T-cell (primary cell): Measurements from ENCODE around the gene KCNA5. TPM values are rescaled to one million over a fixed set of nuclear protein-coding genes. Genes with fewer than 3 reads are reported as not detected.

ENCODE experiments used
- ATAC-seq, 4 experiments: fragments of 200-7000 bp in 3 of 4; fragments of 150-1000 bp in 1 of 4; cut with Tn5 transposase; replicated peaks in 1 of 4; 1 replicate in 3 of 4; 2 replicates in 1 of 4; pipeline ENCODE4 v1.10.0; 2021; ENCODE audit warnings: moderate library complexity in 3 of 4, mild to moderate bottlenecking in 2 of 4, moderate number of reproducible peaks in 1 of 4
- CTCF ChIA-PET, 2 donors: fragments of 300-600 bp; sonication (Branson Sonifier 250); formaldehyde crosslinking; loops; one replicate each; lab custom pipeline; 2022; ENCODE audit warnings: antibody characterized with exemption in 2 of 2; lab: Charles Lee
- POLR2A ChIA-PET, 2 donors: fragments of 300-600 bp; sonication (Branson Sonifier 250); formaldehyde crosslinking; loops; one replicate each; lab custom pipeline; 2022; ENCODE audit warnings: antibody characterized with exemption in 2 of 2; lab: Charles Lee
- DNase-seq, 35 experiments: peaks; one replicate each; pipeline versions ENCODE4 v3.0.0 to v3.0.0-alpha.2; 2013 to 2023
- H3K27ac ChIP-seq: one replicate; pipeline ENCODE4 v1.5.1; 2013; ENCODE audit warnings: low read length
- H3K27me3 ChIP-seq, 2 experiments: replicated peaks in 1 of 2; 1 replicate in 1 of 2; 2 replicates in 1 of 2; pipeline versions ENCODE4 v1.6.1 to v1.7.0; 2013; ENCODE audit warnings: low read length in 1 of 2, mixed read lengths in 1 of 2; ENCODE audit not compliant: control insufficient read depth in 2 of 2, insufficient read depth in 2 of 2; ENCODE audit errors: extremely low read depth in 1 of 2
- H3K36me3 ChIP-seq, 2 donors: 1 replicate in 1 of 2; 2 replicates in 1 of 2; pipeline versions ENCODE4 v1.6.1 to v1.7.0; 2013; ENCODE audit warnings: low read length in 1 of 2; ENCODE audit not compliant: control insufficient read depth in 2 of 2, insufficient read depth in 1 of 2; ENCODE audit errors: extremely low read depth in 1 of 2
- H3K4me1 ChIP-seq, 2 experiments: 1 replicate in 1 of 2; 2 replicates in 1 of 2; pipeline versions ENCODE4 v1.6.1 to v1.7.0; 2013; ENCODE audit warnings: low read length in 2 of 2, mixed read lengths in 1 of 2; ENCODE audit not compliant: insufficient read depth in 2 of 2, control insufficient read depth in 1 of 2; ENCODE audit errors: extremely low read depth in 1 of 2
- H3K4me3 ChIP-seq, 2 donors: 1 replicate in 1 of 2; 2 replicates in 1 of 2; pipeline versions ENCODE4 v1.5.1 to v1.7.0; 2013; ENCODE audit warnings: mild to moderate bottlenecking in 2 of 2, low read length in 1 of 2, moderate library complexity in 1 of 2; ENCODE audit not compliant: control insufficient read depth in 1 of 2; ENCODE audit errors: extremely low read depth in 1 of 2
- H3K9me3 ChIP-seq: 2 replicates; pipeline ENCODE4 v1.7.0; 2013
- H3K27ac Mint-ChIP-seq, 2 donors: one replicate each; pipeline ENCODE4 v1.8.0; 2020 to 2021; ENCODE audit warnings: mild to moderate bottlenecking in 2 of 2, mixed read lengths in 2 of 2
- H3K27me3 Mint-ChIP-seq, 2 donors: one replicate each; pipeline ENCODE4 v1.8.0; 2021 to 2022; ENCODE audit warnings: mixed read lengths in 2 of 2
- H3K36me3 Mint-ChIP-seq: one replicate; pipeline ENCODE4 v1.8.0; 2021; ENCODE audit warnings: mixed read lengths
- H3K4me1 Mint-ChIP-seq, 3 donors: one replicate each; pipeline ENCODE4 v1.8.0; 2020 to 2022; ENCODE audit warnings: mixed read lengths in 3 of 3, mild to moderate bottlenecking in 1 of 3
- H3K4me3 Mint-ChIP-seq, 3 donors: one replicate each; pipeline ENCODE4 v1.8.0; 2020 to 2022; ENCODE audit warnings: mild to moderate bottlenecking in 3 of 3, mixed read lengths in 3 of 3, moderate library complexity in 3 of 3
- H3K9me3 Mint-ChIP-seq, 3 donors: one replicate each; pipeline ENCODE4 v1.8.0; 2020 to 2022; ENCODE audit warnings: mixed read lengths in 3 of 3
- WGBS: methylation state at CpG from one replicate; pipeline ENCODE4 v1.1.5; 2013; ENCODE audit warnings: missing lambda C conversion rate; ENCODE audit not compliant: insufficient coverage; 5-methylcytosine and 5-hydroxymethylcytosine counted together
- total RNA-seq, 35 experiments: library from RNA in 6 of 35; stranded (reverse) in 6 of 35; fragments of 120-200 nt in 1 of 35; gene quantifications; one replicate each; pipeline versions ENCODE4 v1.2.1 to v1.2.4 and lab custom pipeline; 2013 to 2026

The KCNA5 gene
- total RNA-seq, 5 donors from 2014 or later (not counting 1 experiment from before 2014, with no cell fraction given): not detected

GRCh38 chr12:5083955-5084849 is 40.5 kb downstream of the KCNA5 start:
- ChIA-PET CTCF (interaction anchor here (0.6 to 0.8 kb wide), 3 partner anchors 62 to 228 kb away, joined by 3 read pairs; no protein-coding TSS in a partner anchor), POLR2A (no interaction called here)
- peak in 2 of 35 experiments; percentile 9 to 42 for DNase-seq
- H3K27me3 Mint-ChIP-seq: peaks cover 0 to 4% of the 10 kb centered on the region in 2 donors
- H3K36me3 ChIP-seq: no peaks in the 10 kb centered on the region
- H3K27me3 ChIP-seq: peaks cover 0 to 14% of the 10 kb centered on the region in 2 experiments
- no peak for ATAC-seq
- H3K27ac Mint-ChIP-seq: no peak overlapping the region
- no peaks in the 10 kb centered on the region for H3K9me3 ChIP-seq
- H3K4me3 Mint-ChIP-seq: no peak overlapping the region
- no peaks in the 10 kb centered on the region for H3K4me1 ChIP-seq
- 64% methylated on average over 2 of the region's 11 CpGs for WGBS
- no peaks in the 10 kb centered on the region for H3K4me1 Mint-ChIP-seq
- no peak overlapping the region for H3K27ac ChIP-seq
- H3K36me3 Mint-ChIP-seq: no peaks in the 10 kb centered on the region
- H3K9me3 Mint-ChIP-seq: no peaks in the 10 kb centered on the region
- no peak overlapping the region for H3K4me3 ChIP-seq

DNA sequence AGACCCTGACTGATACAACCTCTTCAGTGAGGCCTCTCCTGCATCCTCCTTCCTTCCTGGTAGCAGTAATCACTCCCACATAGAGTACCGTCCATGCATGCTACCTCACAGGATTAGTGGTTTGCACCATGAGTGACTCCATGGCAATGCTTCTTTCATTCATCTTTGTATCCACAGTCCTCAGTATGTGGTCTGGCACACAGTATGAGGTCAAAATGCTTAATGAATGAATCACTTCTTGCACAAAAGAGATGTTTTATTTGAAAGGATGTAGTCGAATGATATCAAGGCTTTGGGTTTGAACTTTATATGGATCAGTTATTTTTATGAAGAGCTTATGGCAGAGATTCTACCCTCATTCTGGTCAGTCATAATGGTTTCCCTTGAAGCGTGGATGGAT is 42.2 kb downstream of the KCNA5 start:
- Mint-ChIP-seq H3K36me3 (no peaks in the 10 kb centered on the region), H3K9me3 (no peaks in the 10 kb centered on the region), H3K27me3 (peaks cover 2 to 6% of the 10 kb centered on the region in 2 donors), H3K4me3 (no peak overlapping the region), H3K4me1 (no peaks in the 10 kb centered on the region), H3K27ac (no peak overlapping the region)
- CTCF ChIA-PET: no interaction called here
- Histone ChIP-seq H3K27me3 (peaks cover 0 to 7% of the 10 kb centered on the region in 2 experiments), H3K4me3 (no peak overlapping the region), H3K4me1 (no peaks in the 10 kb centered on the region), H3K27ac (no peak overlapping the region), H3K36me3 (no peaks in the 10 kb centered on the region), H3K9me3 (no peaks in the 10 kb centered on the region)
- WGBS: no CpG with 5 or more reads among the region's 3 CpGs
- no peak for ATAC-seq
- POLR2A ChIA-PET: no interaction called here
- no peak for DNase-seq

DNA sequence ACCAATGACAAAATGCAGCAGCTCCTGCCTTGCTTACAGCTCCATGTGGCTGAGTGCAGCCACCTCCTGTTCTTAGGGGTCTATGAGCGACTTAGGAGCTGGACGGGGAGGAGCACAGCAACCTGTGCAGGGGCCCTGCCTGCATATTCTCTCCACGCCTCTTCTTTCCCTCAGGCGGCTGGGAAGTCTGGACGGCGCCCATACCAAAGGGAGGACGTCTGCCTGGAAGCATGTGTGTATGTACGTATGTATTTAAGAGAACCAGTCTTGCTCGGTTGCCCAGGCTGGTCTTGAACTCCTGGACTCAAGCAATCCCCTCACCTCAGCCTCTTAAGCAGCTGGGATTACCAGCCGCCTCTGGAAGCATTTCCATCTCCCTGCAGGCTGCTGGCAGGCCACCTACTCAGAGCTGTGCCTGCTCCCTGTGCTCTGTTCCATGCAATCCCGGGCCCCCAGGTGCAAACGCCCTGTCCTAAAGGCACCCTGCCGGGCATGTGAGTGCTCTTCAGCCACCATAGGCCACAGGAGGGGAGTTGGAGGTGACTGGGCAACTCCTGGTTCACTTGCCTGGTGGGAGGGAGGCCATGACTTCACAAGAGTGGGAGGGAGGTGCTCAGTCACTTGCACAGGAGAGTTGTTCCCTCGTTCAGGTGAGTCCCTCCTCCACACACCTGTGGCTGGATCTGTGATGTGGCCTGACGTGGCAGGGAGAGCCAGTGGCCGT is 44.3 kb downstream of the KCNA5 start:
- H3K9me3 ChIP-seq: no peaks in the 10 kb centered on the region
- H3K36me3 Mint-ChIP-seq: no peaks in the 10 kb centered on the region
- DNase-seq: no peak
- H3K4me1 ChIP-seq: no peaks in the 10 kb centered on the region
- no peak overlapping the region for H3K27ac Mint-ChIP-seq
- H3K36me3 ChIP-seq: no peaks in the 10 kb centered on the region
- CTCF ChIA-PET: no interaction called here
- no peak overlapping the region for H3K4me3 ChIP-seq
- POLR2A ChIA-PET: no interaction called here
- H3K4me3 Mint-ChIP-seq: no peak overlapping the region
- H3K27ac ChIP-seq: no peak overlapping the region
- 50% methylated on average over 4 of the region's 16 CpGs for WGBS
- peaks cover 6 to 12% of the 10 kb centered on the region in 2 donors for H3K27me3 Mint-ChIP-seq
- no peaks in the 10 kb centered on the region for H3K4me1 Mint-ChIP-seq
- ATAC-seq: no peak
- H3K9me3 Mint-ChIP-seq: no peaks in the 10 kb centered on the region
- peaks cover 0 to 7% of the 10 kb centered on the region in 2 experiments for H3K27me3 ChIP-seq

GRCh38 chr12:5088586-5089264 is 45.0 kb downstream of the KCNA5 start:
- Mint-ChIP-seq H3K4me3 (no peak overlapping the region), H3K27me3 (peaks cover 6 to 13% of the 10 kb centered on the region in 2 donors), H3K27ac (no peak overlapping the region), H3K9me3 (no peaks in the 10 kb centered on the region), H3K36me3 (no peaks in the 10 kb centered on the region), H3K4me1 (no peaks in the 10 kb centered on the region)
- DNase-seq (no peak), ATAC-seq (peak in 1 of 4 experiments; percentile 33)
- ChIA-PET CTCF (no interaction called here), POLR2A (no interaction called here)
- no peaks in the 10 kb centered on the region for H3K9me3 ChIP-seq
- H3K4me3 ChIP-seq: no peak overlapping the region
- no peaks in the 10 kb centered on the region for H3K36me3 ChIP-seq
- H3K4me1 ChIP-seq: no peaks in the 10 kb centered on the region
- H3K27ac ChIP-seq: no peak overlapping the region
- H3K27me3 ChIP-seq: peaks cover 0 to 7% of the 10 kb centered on the region in 2 experiments
- 81% methylated on average over 10 of the region's 18 CpGs for whole genome bisulfite sequencing

DNA sequence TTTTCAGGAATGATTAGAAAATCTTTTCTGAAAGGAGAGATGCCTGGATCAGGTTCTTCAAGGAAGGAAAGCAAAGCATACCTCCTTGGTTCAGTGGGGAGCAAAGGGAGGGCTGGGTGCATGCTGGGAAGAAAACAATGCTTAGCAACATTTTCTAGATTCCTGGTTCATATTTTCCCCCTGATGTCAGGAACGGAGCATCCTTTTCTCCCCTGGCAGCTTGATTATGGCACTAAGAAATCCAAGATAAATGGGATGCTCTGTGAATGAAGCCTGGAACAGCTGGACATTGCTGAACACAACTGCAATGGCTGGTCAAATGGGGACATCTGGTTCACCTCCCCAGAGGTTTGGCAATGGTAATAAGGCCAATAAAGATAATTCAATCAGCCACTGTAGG is 50.9 kb downstream of the KCNA5 start:
- POLR2A ChIA-PET: no interaction called here

GRCh38 chr12:5094986-5095385 is 51.3 kb downstream of the KCNA5 start:
- H3K27me3 Mint-ChIP-seq: peaks cover 22 to 23% of the 10 kb centered on the region in 2 donors
- DNase-seq (no peak), ATAC-seq (no peak)
- no peak overlapping the region for H3K4me3 Mint-ChIP-seq
- Histone ChIP-seq H3K27me3 (peaks cover 0 to 3% of the 10 kb centered on the region in 2 experiments), H3K27ac (no peak overlapping the region), H3K4me3 (no peak overlapping the region), H3K4me1 (no peaks in the 10 kb centered on the region), H3K9me3 (no peaks in the 10 kb centered on the region), H3K36me3 (no peaks in the 10 kb centered on the region)
- 61% methylated on average over 2 of the region's 3 CpGs for whole genome bisulfite sequencing
- no peaks in the 10 kb centered on the region for H3K4me1 Mint-ChIP-seq
- no peak overlapping the region for H3K27ac Mint-ChIP-seq
- no peaks in the 10 kb centered on the region for H3K36me3 Mint-ChIP-seq
- no peaks in the 10 kb centered on the region for H3K9me3 Mint-ChIP-seq
- CTCF ChIA-PET: no interaction called here
- POLR2A ChIA-PET: no interaction called here

More for the DNA sequence above, 50.9 kb downstream of the KCNA5 start:
- whole genome bisulfite sequencing: no CpG with 5 or more reads among the region's 1 CpG
- no peak overlapping the region for H3K4me3 ChIP-seq
- H3K9me3 Mint-ChIP-seq: no peaks in the 10 kb centered on the region
- ATAC-seq: no peak
- no peaks in the 10 kb centered on the region for H3K36me3 Mint-ChIP-seq
- H3K36me3 ChIP-seq: no peaks in the 10 kb centered on the region
- H3K27ac Mint-ChIP-seq: no peak overlapping the region
- DNase-seq: no peak
- H3K27me3 Mint-ChIP-seq: peaks cover 21 to 23% of the 10 kb centered on the region in 2 donors
- CTCF ChIA-PET: no interaction called here
- no peak overlapping the region for H3K4me3 Mint-ChIP-seq
- no peaks in the 10 kb centered on the region for H3K4me1 ChIP-seq
- H3K4me1 Mint-ChIP-seq: no peaks in the 10 kb centered on the region
- no peak overlapping the region for H3K27ac ChIP-seq
- H3K9me3 ChIP-seq: no peaks in the 10 kb centered on the region
- H3K27me3 ChIP-seq: peaks cover 0 to 3% of the 10 kb centered on the region in 2 experiments
